Activated CD4-positive, alpha-beta T cell treated with anti-CD3 and anti-CD28 coated beads, Interleukin-2, amount 10 ng/mL, durations not matched to agents 7 days and 5 days (primary cell): ENCODE data around the gene PDLIM1. TPM values are rescaled to one million over a fixed set of nuclear protein-coding genes. Genes with fewer than 3 reads are reported as not detected.

Experiments
- total RNA-seq, 2 experiments: library from RNA; stranded (reverse); gene quantifications; one replicate each; pipeline ENCODE4 v1.2.3, GENCODE V29; 2021

The PDLIM1 gene
- total RNA-seq, 2 experiments from 2014 or later, result 17.4 to 19.6 TPM

Other genes with a start within 250 kb of the PDLIM1 start
- gene CYP2C8, start 221.5 kb downstream of the PDLIM1 start, total RNA-seq, result not detected
- not detected for gene ACSM6, start 96.8 kb downstream of the PDLIM1 start, total RNA-seq